GM18517 (cell line): ENCODE results near the gene NDUFB4.
"Not testable (repeated sequence)": the region's sequence is repeated elsewhere in the genome, so short reads cannot be mapped to it uniquely, and the experiment has no call there.

ENCODE experiments used
- ATAC-seq: cut with Tn5 transposase; IDR thresholded peaks from one replicate; pipeline ENCODE4 v1.9.1; 2021; ENCODE audit warnings: mild to moderate bottlenecking, moderate library complexity; ENCODE audit not compliant: unreplicated experiment

NDUFB4 gene

DNA sequence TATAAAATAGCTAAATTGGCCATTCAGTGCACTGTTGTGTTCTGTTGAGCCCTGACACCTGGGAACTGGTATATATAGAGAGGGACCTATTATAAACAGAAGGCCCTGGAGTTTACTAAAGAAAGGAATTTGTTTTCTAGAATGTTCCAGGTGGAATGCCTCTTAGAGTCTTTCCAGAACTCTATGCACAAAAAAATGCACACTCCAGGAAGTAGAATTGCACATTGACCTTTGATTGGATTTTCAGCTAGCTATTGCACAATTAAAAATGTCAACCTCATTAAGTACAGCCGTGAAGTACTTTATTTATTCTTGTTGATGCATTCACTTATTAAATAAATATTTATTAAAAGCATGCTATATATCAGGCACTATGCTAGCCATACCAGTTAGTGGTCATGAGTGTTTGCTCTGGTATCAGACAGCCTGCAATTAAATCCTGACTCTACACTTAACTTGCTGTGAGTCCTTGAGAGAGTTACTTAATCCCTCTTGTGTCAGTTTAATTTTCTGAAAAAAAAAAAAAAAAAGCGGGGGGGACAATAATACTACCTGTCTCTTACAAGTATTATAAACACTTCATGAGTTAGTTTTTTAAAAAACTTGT, 40.8 kb downstream of the NDUFB4 start:
- no peak for ATAC-seq

DNA sequence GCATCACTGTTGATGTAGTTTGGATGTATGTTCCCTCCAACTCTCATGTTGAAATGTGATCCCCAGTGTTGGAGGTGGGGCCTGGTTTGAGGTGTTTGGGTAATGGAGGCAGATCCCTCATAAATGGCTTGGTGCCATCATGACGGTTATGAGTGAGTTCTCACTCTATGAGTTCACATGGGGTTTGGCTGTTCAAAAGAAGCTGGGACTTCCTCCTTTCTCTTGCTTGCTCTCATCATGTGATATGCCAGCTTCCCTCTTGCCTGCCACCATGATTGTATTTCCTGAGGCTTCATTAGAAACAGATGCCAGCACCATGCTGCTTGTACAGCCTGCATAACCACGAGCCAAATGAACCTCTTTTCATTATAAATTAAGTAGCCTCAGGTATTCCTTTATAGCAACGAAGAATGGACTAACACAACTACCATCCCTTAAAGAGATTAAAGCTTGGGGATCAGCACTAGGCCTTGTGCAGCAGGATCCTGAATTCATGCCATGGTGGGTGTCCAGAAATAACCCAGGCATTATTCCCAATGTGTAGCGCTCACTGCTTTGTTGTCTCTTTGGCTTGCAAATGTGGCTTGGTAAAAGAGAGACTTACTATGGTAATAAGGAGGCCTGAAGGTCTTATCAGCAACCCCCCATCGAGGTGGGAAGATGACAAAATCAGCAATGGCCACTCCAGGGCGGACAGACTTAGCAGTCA, 41.9 kb downstream of the NDUFB4 start:
- no peak for ATAC-seq

DNA sequence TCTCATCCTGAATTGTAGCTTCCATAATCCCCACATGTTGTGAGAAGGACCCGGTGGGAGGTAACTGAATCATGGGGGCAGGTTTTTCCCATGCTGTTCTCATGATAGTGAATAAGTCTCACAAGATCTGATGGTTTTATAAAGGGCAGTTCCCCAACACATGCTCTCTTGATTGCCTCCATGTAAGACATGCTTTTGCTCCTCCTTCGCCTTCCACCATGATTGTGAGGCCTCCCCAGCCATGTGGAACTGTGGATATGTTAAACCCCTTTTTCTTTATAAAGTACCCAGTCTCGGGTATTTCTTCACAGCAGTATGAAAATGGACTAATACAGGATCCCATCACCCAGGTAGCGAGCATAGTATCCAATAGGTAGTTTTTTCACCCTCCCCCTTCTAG, 42.7 kb downstream of the NDUFB4 start:
- not testable (repeated sequence) for ATAC-seq

DNA sequence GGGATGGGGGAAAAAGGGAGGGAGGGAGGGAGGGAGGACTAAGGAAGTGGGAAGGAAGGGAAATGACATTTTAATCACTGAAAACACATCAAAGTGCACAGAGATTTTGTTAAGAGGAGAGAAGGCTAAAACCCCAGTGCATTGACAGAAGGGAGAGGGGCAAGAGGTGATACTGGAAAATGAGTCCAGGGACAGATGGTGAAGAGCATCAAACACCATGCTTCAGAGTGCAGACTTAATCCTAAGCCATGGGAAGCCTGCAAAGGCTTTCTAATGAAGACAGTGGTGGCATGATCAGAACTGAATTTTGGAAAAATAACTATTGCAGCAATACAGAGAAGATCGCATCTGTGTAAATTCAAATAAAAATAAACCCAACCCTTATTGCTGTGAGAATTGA, 44.1 kb downstream of the NDUFB4 start:
- no peak for ATAC-seq

DNA sequence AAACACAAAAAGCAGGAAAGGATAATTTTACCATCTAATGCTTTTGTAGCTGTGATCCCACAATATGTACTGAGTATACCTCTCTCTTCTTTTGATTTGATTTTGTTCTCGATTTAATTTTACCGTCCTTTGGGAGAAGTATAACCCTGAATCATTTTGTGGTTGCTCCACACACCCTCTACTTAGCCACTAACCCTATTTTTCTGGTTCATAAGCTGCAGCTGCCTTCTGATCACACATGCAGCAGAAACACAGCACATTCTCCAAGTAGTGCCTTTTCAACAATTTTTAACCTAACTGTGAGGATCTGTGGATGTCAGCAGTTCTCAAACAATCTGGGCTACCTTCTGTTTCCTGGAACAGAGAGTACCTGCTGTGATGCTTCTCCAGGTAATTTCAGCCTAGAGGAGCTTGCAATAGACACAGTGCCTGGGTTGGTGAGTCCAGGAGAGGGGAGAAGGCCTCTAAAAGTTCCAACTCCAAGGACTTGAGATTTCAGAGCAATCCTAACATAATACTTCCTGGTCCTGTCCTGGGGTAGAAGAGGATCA, 45.6 kb downstream of the NDUFB4 start:
- ATAC-seq = no peak

DNA sequence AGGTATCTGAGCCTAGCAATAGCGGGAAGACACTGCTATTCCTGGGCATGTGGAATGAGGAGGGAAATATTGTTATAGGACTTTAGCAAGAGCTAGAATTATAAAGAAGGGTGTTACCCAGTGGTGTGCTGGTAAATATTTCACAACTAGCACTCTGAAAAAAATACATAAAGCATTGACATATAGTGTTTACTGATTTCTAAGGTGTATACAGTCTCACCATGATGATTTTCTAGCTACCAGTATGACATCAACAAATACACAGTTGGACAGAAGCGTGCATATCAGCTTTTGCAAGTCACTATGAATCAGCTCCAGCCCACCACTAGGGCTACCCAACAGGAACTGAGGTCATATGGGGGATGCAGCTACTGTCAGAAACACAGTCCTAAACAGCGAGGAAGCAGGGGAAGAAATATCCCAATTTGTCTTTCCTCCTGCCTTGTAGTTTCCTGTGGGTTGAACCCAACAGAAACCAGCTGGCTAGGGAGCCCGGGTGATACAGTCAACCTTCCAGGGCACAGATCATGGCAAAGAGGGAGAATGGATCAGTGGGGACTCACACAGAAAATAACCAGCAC, 46.3 kb downstream of the NDUFB4 start:
- no peak for ATAC-seq

DNA sequence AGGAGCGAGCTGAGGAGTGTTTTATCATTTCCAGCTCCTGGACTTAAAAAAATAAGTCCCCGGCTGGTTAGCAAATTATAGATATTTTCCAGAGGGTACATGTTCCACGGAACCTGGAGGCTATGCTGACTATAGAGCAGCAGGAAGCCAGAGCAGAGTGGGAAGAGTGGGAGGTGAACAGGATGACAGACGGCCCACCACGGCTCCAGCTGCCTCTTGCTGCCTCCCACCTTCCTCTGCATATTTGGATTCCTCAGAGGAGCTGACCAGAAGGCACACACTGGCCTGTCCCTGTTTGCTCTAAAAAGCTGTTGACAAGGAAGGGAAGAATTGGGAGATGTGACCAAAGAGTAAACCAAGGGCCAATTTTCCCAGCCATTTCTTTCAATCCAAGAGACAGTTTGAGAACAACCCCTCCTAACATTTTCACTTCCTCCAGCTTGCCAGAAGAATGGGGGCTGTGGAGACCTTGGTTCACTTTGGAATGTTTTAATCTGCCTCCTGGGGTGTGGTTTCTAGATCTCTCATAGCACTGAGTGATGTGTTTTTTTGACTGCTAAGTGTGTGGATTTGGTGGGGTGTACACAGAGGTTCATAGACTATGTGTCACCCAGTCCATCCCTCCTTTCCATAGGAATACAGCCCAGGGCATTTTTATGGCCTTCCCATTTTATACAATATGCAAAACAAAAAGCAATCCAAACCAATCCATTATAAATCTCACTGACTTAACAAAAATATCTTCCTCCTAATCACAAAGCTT, 49.1 kb downstream of the NDUFB4 start:
- ATAC-seq = no peak

DNA sequence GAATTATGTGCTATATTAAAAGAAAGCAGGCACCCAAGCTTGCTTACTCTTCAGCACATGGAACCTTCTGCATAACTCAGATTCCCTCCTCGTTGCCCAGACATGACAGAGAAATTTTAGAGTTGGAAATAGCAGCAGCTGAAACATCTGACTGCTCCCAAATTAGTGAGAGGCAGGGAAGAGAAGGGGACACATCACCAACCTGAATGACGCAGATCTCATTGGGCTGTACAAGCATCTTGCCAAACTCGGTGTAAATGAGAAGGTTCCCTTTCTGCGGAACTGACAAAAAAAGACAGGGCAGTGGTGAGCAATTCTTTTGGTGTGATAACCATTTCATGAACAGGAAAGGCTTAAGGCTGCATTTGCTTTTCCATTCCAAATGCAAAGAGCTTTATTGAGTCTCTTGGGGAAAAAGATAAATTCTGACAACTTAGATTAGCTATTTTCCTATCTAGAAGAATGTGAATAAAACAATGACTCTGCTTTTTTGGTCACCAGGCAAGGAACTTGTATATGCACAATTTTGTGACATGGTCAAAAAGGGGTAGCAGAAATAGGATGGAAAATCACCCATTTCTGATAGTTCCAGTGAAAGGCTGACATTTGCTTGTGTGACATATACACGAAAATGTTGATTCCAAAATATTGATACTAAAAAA, 50.8 kb downstream of the NDUFB4 start:
- no peak for ATAC-seq

DNA sequence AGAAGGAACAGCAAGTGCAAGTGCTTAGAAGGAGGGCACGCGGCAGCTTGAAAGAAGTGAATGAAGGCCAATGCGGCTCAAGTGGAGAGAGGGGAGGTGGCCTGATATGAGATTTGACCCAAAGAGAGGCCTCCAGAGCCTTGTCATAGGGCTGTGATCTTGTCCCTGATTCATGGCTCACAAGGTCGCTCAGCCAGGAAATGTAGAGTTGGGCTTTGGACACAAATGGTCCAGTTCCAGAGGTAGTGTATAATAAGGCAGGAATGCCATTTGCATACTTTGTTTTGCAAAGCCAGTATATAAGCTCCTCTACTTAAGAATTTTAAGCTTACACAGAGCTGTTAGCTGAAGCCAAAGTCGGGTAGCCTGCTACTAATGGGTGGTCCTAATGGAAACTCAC, 52.2 kb downstream of the NDUFB4 start:
- ATAC-seq = no peak

DNA sequence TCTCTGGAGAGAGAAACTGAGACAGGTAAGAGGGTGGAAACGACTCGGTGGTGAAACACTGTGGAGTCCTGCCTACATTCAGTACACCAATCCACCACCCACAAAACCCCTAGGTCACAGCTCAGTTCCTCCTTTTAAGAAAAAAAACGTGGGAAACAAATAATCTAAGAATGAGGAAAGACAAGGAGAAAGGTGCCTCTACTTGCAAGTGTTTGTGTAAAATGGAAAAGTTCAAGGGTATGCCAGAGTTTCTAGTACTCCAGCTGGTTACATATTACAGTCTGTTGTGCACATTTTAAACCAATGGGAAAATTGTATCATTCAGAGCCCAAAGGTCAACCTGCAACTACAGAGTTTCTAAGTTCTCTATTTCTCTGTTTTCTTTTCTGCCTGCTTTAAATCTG, 53.7 kb downstream of the NDUFB4 start:
- ATAC-seq = no peak

DNA sequence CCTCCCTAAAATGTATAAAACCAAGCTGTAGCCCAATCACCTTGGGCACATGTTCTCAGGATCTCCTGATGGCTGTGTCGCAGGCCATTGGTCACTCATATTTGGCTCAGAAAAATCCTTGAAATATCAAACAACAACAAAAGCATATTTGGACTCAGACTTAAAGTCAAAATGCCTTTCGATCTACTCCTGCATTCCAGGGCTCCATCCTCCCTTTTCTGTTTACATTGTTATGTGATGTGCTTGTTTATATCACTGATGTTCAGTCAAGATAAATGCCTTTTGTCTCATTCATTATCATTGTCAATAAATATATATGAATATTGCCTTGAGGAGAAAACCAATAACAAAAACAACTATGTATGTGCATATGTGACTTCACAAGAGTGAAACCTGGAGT, 54.2 kb downstream of the NDUFB4 start:
- no peak for ATAC-seq
